IPS DF 6.9 (cell line): Measurements from ENCODE around the gene CPNE5.

Experiments used
- DNase-seq: peaks from one replicate; pipeline ENCODE4 v3.0.0-alpha.2; 2013; ENCODE audit warnings: low read depth, low spot score
- H3K27ac ChIP-seq: one replicate; pipeline ENCODE4 v1.5.1; 2013; ENCODE audit warnings: low read length, control low read depth
- H3K27me3 ChIP-seq: 2 replicates; pipeline ENCODE4 v1.6.1; 2013; ENCODE audit warnings: mild to moderate bottlenecking, low read length; ENCODE audit not compliant: control insufficient read depth, insufficient read depth
- H3K36me3 ChIP-seq: 2 replicates; pipeline ENCODE4 v1.6.1; 2013; ENCODE audit warnings: low read length; ENCODE audit not compliant: control insufficient read depth, insufficient read depth
- H3K4me1 ChIP-seq: 2 replicates; pipeline ENCODE4 v1.6.1; 2013; ENCODE audit warnings: low read length; ENCODE audit not compliant: control insufficient read depth, insufficient read depth
- H3K4me3 ChIP-seq: 2 replicates; pipeline ENCODE4 v1.5.1; 2013; ENCODE audit warnings: mild to moderate bottlenecking, low read length
- H3K9me3 ChIP-seq: 2 replicates; pipeline ENCODE4 v1.6.1; 2013; ENCODE audit warnings: low read length, inconsistent platforms; ENCODE audit not compliant: control insufficient read depth, insufficient read depth
- WGBS: extraction: QIAGEN DNeasy Blood & Tissue Kit; methylation state at CpG from one replicate; pipeline ENCODE4 v1.1.7; 2013; ENCODE audit warnings: mixed read lengths, missing lambda C conversion rate; ENCODE audit not compliant: insufficient read length, insufficient coverage; 5-methylcytosine and 5-hydroxymethylcytosine counted together

CPNE5 gene

DNA sequence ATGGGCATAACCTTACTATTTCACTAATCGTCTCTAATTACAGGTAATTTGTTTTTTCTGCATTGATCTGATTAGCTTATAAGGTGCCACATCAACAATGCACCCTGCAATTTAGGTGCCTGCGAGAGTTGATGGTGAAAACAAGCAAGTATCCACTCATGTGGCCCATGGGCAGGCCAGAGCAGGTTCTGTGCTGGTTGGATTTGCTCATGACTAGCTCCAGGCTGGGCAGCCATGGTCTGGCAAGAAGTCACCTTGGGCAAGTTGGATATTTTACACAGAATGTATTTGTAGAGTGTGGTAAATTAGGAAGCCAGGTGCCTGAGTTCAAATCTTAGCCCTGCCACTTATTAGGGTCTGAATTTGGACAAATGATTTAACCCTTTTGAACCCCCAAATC, 116.4 kb downstream of the CPNE5 start:
- H3K9me3 ChIP-seq, result no peaks in the 10 kb centered on the region
- no peaks in the 10 kb centered on the region for H3K36me3 ChIP-seq
- no peak for DNase-seq
- H3K4me1 ChIP-seq, result no peaks in the 10 kb centered on the region
- H3K27ac ChIP-seq, result no peak overlapping the region
- H3K4me3 ChIP-seq, result no peak overlapping the region
- no CpG with 5 or more reads among the region's 2 CpGs for WGBS
- no peaks in the 10 kb centered on the region for H3K27me3 ChIP-seq

DNA sequence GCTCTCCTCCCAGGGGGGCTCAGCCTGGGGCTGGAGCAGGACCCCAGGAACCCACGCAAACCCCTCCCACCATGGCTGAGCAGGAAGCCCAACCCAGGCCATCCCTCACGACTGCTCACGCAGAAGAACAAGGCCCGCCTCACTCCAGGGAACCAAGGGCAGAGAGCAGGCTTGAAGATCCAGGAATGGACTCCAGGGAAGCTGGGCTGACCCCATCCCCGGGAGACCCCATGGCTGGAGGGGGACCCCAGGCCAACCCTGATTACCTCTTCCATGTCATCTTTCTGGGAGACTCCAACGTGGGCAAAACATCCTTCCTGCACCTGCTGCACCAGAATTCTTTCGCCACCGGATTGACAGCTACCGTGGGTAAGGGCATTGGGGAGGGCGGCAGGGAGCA, 116.9 kb downstream of the CPNE5 start:
- H3K9me3 ChIP-seq, result no peaks in the 10 kb centered on the region
- no CpG with 5 or more reads among the region's 10 CpGs for WGBS
- H3K27me3 ChIP-seq, result no peaks in the 10 kb centered on the region
- no peak for DNase-seq
- no peak overlapping the region for H3K27ac ChIP-seq
- no peaks in the 10 kb centered on the region for H3K36me3 ChIP-seq
- H3K4me1 ChIP-seq, result no peaks in the 10 kb centered on the region; the same call in 1 of the 2 replicates
- no peak overlapping the region for H3K4me3 ChIP-seq

DNA sequence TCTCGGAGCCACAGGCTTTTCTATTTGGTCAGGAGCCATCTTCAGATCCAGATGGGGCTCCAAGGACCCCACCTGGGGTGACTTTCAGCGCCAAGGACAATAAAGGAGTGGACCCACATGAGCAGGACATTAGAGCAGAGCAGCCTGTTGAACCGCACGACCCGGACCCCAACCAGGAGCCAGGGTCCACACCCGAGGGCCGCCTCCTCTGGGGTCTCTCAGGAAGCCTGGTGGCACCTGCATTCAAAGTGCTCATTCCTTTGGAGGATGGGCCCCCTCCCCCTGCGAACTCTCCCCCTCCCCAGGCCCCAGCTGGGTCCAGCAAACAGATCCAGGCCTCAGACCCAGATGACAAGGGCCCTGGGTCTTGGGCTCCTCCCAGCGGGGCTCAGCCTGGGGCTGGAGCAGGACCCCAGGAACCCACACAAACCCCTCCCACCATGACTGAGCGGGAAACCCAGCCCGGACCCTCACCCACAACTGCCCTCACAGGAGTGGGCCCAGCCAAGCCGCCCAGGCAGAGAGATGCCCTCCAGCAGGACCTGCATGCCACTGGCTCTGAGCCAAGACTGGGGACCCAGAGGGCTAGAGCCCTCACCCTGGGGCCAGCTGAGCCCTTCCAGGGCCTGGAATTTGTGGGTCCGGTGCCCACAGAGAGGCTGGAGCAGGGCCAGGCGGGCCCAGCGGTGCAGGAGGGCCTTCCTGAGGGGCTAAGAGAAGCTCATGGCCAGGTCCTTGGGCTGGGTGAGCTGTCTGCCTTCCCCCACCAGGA, 117.7 kb downstream of the CPNE5 start:
- Histone ChIP-seq H3K27ac (no peak overlapping the region), H3K27me3 (no peaks in the 10 kb centered on the region), H3K4me3 (no peak overlapping the region), H3K36me3 (no peaks in the 10 kb centered on the region), H3K9me3 (no peaks in the 10 kb centered on the region), H3K4me1 (no peaks in the 10 kb centered on the region; the same call in 1 of the 2 replicates)
- WGBS, result no CpG with 5 or more reads among the region's 15 CpGs
- DNase-seq, result no peak

DNA sequence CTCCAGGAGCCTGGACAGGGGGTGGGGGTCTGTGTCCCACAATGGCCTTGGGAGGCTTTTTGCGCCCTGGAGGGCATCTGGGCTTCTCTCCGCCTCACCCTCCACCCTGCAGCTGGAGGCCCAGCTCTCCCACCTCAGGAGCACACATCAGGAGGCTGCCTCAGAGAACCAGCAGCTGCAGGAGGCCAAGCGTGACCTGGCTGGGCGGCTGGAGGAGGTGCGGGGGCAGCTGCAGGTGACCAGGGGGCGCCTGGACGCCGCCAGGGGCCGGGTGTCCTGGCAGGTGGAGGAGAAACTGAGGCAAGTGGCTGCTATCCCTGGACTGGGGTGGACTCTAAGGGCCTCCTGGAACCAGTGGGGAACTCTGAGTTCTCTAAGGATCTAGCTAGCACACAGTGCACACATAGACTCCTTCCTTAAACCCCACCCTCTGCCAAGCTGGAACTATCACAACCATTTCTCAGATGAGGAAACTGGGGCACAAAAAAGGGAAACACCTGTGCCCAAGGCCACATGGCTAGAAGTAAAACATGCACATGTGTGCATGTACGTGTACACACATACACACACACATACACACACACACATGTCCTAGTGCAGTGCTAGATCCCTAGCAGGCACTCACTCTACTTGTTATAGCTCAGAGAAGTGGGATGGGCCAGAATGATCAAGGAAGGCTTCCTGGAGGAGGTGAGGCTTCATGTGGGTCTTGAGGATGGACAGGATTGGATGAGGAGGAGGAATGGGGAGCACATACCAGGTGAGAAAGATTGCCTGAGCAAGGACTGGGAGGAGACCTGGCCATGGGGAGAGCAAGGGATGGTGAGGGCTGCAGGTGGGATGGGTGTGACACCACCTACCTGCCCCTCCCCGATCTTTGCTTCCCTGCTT, 118.7 kb downstream of the CPNE5 start:
- no CpG with 5 or more reads among the region's 11 CpGs for WGBS
- Histone ChIP-seq H3K4me1 (no peaks in the 10 kb centered on the region; the same call in 1 of the 2 replicates), H3K27ac (no peak overlapping the region), H3K27me3 (no peaks in the 10 kb centered on the region), H3K4me3 (no peak overlapping the region), H3K36me3 (no peaks in the 10 kb centered on the region), H3K9me3 (no peaks in the 10 kb centered on the region)
- no peak for DNase-seq

DNA sequence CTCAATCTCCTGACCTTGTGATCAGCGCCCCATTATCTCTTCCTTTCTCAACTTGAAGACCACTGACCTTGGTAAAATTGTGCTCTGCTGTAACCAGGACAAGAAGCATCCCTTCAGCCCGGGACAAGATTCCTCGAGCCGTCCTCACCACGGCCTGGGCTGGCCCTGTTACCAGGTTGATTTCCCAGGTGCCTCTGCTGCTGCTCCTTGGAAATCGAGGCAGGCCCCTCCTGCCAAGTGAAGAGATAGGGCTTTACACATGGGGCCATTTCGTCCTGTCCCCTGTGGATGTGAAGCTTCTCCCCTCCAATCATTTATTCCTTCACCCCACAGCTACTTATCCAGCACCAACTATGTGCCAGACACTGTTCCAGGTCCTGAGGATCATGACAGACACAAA, 120.1 kb downstream of the CPNE5 start:
- Histone ChIP-seq H3K36me3 (no peaks in the 10 kb centered on the region), H3K4me1 (no peaks in the 10 kb centered on the region; the same call in 1 of the 2 replicates), H3K27me3 (no peaks in the 10 kb centered on the region), H3K9me3 (no peaks in the 10 kb centered on the region), H3K27ac (no peak overlapping the region), H3K4me3 (no peak overlapping the region)
- no CpG with 5 or more reads among the region's 7 CpGs for WGBS
- DNase-seq, result no peak

DNA sequence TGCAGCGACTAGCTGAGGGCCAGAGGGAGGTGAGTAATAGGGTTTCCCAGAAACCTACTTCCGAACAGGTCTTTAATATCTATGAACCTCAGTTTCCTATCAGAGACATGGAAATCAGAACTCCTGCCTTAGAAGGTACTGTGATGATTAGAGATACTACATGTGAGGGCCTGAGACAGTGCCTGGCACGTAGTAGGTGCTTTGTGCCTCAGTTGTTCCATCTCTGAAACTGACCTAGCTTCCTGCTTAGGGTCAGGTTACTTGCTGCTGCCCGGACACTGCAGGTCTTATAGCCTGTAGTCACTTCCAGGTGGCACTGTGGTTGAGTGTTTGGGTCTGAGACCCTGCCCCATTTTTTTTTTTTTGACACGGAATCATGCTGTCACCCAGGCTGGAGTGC, 120.7 kb downstream of the CPNE5 start:
- no CpG with 5 or more reads among the region's 5 CpGs for WGBS
- H3K4me3 ChIP-seq, result no peak overlapping the region
- H3K4me1 ChIP-seq, result no peaks in the 10 kb centered on the region; the same call in 1 of the 2 replicates
- DNase-seq, result no peak
- no peak overlapping the region for H3K27ac ChIP-seq
- H3K27me3 ChIP-seq, result no peaks in the 10 kb centered on the region
- no peaks in the 10 kb centered on the region for H3K36me3 ChIP-seq
- H3K9me3 ChIP-seq, result no peaks in the 10 kb centered on the region

DNA sequence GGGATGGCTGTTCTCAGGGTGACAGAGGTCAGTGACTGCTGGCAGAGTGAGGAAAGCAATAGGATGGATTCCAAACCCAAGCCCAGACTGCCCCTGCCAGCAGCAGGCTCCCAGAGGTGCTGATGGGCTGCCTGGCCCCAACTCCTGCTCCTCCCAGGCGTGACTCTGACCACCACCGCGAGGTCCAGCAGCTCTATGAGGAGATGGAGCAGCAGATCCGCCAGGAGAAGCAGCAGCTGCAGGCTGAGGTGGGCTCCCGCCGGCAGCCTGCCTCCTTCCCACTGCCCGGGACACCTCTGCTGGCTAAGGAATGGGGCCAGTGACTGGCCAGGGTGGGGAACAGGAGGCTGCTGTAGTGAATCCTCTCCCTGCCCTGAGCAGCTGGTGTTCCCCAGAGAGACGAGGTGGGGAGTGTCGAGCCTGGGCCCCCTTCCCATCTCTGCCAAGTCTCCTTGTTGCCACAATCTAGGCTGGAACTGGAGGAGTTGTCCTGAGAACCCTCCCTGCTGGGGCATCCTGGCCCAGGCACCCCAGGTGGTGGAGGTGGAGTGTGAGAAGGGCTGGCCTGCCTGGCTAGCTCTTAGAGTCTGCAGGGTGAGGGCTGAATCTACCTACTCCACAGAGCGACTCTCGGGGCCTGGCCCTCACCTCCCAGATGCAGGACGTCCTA, 121.2 kb downstream of the CPNE5 start:
- no peaks in the 10 kb centered on the region for H3K9me3 ChIP-seq
- no peaks in the 10 kb centered on the region; the same call in 1 of the 2 replicates for H3K4me1 ChIP-seq
- no peaks in the 10 kb centered on the region for H3K36me3 ChIP-seq
- WGBS, result no CpG with 5 or more reads among the region's 12 CpGs
- no peak overlapping the region for H3K4me3 ChIP-seq
- no peaks in the 10 kb centered on the region for H3K27me3 ChIP-seq
- no peak for DNase-seq
- H3K27ac ChIP-seq, result no peak overlapping the region

DNA sequence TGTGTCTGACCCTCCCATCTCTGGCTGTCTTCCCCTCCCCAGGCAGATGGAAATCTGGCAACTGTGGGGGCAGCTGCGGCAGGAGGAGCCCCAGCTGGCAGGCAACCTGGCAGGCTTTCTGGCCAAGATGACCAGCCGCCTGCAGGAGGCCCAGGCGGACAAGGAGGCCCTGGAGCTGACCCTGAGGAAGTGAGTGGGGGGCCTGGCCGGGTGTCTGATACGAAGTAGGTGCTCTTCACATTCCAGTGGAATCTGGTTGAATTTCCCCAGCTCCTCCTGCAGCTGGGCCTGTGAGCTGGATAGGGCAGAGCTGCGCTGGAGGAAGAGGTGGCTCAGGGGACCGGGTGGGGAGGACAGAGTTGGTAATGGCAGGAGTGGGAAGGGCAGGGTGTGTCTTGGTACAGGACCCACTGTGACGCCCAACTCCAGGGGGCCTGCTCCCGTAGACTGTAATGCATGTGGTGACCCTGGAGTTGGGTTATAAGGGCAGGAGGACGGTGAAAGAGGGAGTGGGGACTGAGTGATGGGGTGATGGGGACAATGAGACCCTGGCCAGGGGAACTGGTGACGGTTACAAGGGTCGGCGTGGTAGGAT, 121.9 kb downstream of the CPNE5 start:
- Histone ChIP-seq H3K27me3 (no peaks in the 10 kb centered on the region), H3K9me3 (no peaks in the 10 kb centered on the region), H3K4me1 (no peaks in the 10 kb centered on the region; the same call in 1 of the 2 replicates), H3K27ac (no peak overlapping the region), H3K4me3 (no peak overlapping the region), H3K36me3 (no peaks in the 10 kb centered on the region)
- DNase-seq, result no peak
- WGBS, result no CpG with 5 or more reads among the region's 13 CpGs

DNA sequence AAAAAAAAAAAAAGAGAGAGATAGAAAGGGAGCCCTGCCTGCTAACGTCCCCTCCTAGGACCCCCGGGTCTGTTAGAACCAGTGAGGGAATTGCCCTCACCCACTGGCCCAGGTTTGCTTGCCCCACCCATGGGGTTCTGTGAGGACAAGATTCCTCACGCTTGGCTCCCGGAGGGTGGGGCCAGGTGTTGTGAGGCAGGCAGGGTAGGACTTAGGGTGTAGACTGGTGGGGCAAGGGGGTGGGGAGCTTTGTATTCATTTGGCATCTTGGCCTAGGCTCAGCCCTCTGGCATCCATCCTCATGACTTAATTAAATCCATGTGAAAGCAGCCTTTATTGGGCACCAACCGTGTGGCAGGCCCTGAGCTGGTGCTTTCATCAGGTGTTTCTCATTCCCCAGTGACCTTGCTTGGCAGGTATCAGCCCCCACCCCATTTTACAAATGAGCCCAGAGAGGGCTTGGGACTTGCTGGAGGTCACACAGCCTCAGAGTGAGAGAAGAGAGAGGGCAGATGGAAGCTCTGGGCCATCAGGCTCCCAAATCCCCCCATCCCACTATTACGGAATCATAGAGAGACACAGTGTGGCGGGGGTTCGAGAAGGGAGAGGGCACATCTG, 122.7 kb downstream of the CPNE5 start:
- no peak overlapping the region for H3K4me3 ChIP-seq
- no peaks in the 10 kb centered on the region; the same call in 1 of the 2 replicates for H3K4me1 ChIP-seq
- WGBS, result no CpG with 5 or more reads among the region's 8 CpGs
- H3K36me3 ChIP-seq, result no peaks in the 10 kb centered on the region
- H3K9me3 ChIP-seq, result no peaks in the 10 kb centered on the region
- no peak for DNase-seq
- H3K27me3 ChIP-seq, result no peaks in the 10 kb centered on the region
- no peak overlapping the region for H3K27ac ChIP-seq
